K562 (cell line): ENCODE data around the gene YBEY. TPM values are rescaled to one million over a fixed set of nuclear protein-coding genes. Genes with fewer than 3 reads are reported as not detected.
A peak's percentile ranks its signal among the peaks of the same experiment; 100 is the strongest.

Experiments
- CXXC5 ChIP-seq: fragments of 250-450 bp; sonication (Bioruptor Pico); IDR thresholded peaks from 2 replicates; pipeline ENCODE4 v1.8.0; 2022; ENCODE audit warnings: inconsistent platforms, mild to moderate bottlenecking, moderate library complexity
- DPF2 ChIP-seq: fragments of 450-650 bp; IDR thresholded peaks from 2 replicates; pipeline ENCODE4 v1.6.1; 2016
- FUS ChIP-seq: fragments of 200-400 bp; formaldehyde crosslinking; optimal IDR thresholded peaks from 2 replicates; pipeline ENCODE3; 2017; ENCODE audit warnings: low read depth, low read length
- GABPB1 ChIP-seq: sonication (generic); formaldehyde crosslinking; IDR thresholded peaks from 2 replicates; pipeline ENCODE4 v1.8.0; 2022; ENCODE audit warnings: mild to moderate bottlenecking, missing genetic modification reagents
- KLF13 ChIP-seq: fragments of 450-650 bp; IDR thresholded peaks from 2 replicates; pipeline ENCODE4 v1.6.1; 2016; ENCODE audit warnings: missing genetic modification characterization, low read depth, mild to moderate bottlenecking, missing compliant biosample characterization, moderate library complexity, borderline replicate concordance
- MCM7 ChIP-seq, 2 experiments: fragments of 450-650 bp; IDR thresholded peaks; 2 replicates each; pipeline ENCODE4 v1.6.1; 2016 to 2018
- RBFOX2 ChIP-seq: fragments of 200-400 bp; formaldehyde crosslinking; IDR thresholded peaks from 2 replicates; pipeline ENCODE4 v1.6.1; 2017; ENCODE audit warnings: low read depth, mild to moderate bottlenecking, low read length, moderate library complexity
- SMAD3 ChIP-seq: fragments of 450-650 bp; formaldehyde crosslinking; conservative IDR thresholded peaks from 2 replicates; pipeline ENCODE4 v1.4.0; 2020; ENCODE audit warnings: mild to moderate bottlenecking
- SUPT5H ChIP-seq: fragments of 450-650 bp; IDR thresholded peaks from 2 replicates; pipeline ENCODE4 v1.6.1; 2016
- TCFL5 ChIP-seq: fragments of 250-450 bp; sonication (Bioruptor Pico); conservative IDR thresholded peaks from 2 replicates; pipeline ENCODE4 v1.6.1; 2021; ENCODE audit warnings: mild to moderate bottlenecking, moderate library complexity, matching md5 sums
- THRB ChIP-seq: fragments of 450-650 bp; formaldehyde crosslinking; conservative IDR thresholded peaks from 2 replicates; pipeline ENCODE4 v1.4.0; 2022; ENCODE audit warnings: mild to moderate bottlenecking, missing genetic modification characterization
- YY1 ChIP-seq, 3 experiments: IDR thresholded peaks; 2 replicates each; pipeline ENCODE4 v1.6.1; 2011; ENCODE audit warnings: low read length in 2 of 3, mild to moderate bottlenecking in 2 of 3, moderate library complexity in 2 of 3, borderline replicate concordance in 1 of 3, control low read depth in 1 of 3, low read depth in 1 of 3; ENCODE audit not compliant: insufficient read depth in 3 of 3, insufficient replicate concordance in 2 of 3, control insufficient read depth in 1 of 3, insufficient read length in 1 of 3; ENCODE audit errors: extremely low read depth in 1 of 3
- ZMIZ1 ChIP-seq, 2 experiments: fragments of 150-350 bp in 1 of 2; IDR thresholded peaks; 2 replicates each; pipeline ENCODE4 v1.6.1; 2012 to 2016; ENCODE audit warnings: low read depth in 2 of 2, low read length in 2 of 2, mild to moderate bottlenecking in 1 of 2, moderate library complexity in 1 of 2
- ZNF384 ChIP-seq: IDR thresholded peaks from 2 replicates; pipeline ENCODE4 v1.6.1; 2012; ENCODE audit warnings: low read depth, low read length, improper control_type of control experiment
- polyA plus RNA-seq, 8 experiments: library from polyadenylated mRNA; depleted of rRNA in 4 of 8; stranded (reverse) in 5 of 8; unstranded in 3 of 8; fragments of >200 nt; fragmentation: Nextera tagmentation in 2 of 8; fragmentation: Illumina TruSeq in 1 of 8; extraction: Ambion mirVana in 2 of 8; extraction: Trizol in 1 of 8; gene quantifications; 2 replicates each; pipeline versions ENCODE4 v1.2.1 to v1.2.3, GENCODE V29; 2011 to 2014; ENCODE audit warnings: inconsistent platforms in 1 of 8, missing spikeins in 1 of 8
- total RNA-seq, 7 experiments: library from RNA; depleted of rRNA in 6 of 7; stranded (reverse); fragments of >200 nt in 6 of 7; fragmentation: Illumina TruSeq in 2 of 7; extraction: Trizol in 2 of 7; gene quantifications; 2 replicates each; pipeline versions ENCODE4 v1.2.1 to v1.2.3, GENCODE V29; 2011 to 2021; ENCODE audit warnings: low replicate concordance in 1 of 7
- TF ChIP-seq, protein P1 (sequence below), 2 experiments: IDR thresholded peaks in 1 of 2; conservative IDR thresholded peaks in 1 of 2; 2 replicates each; pipeline ENCODE4 v1.6.1; 2016; ENCODE audit warnings: low read depth in 2 of 2, mild to moderate bottlenecking in 1 of 2, missing compliant biosample characterization in 1 of 2, missing genetic modification characterization in 1 of 2, moderate library complexity in 1 of 2
- TF ChIP-seq, protein P2 (sequence below), 2 experiments: fragments of 450-650 bp in 1 of 2; sonication (generic) in 1 of 2; formaldehyde crosslinking in 1 of 2; IDR thresholded peaks in 1 of 2; conservative IDR thresholded peaks in 1 of 2; 2 replicates each; pipeline versions ENCODE4 v1.6.1 to v1.8.1; 2016 to 2023; ENCODE audit warnings: mild to moderate bottlenecking in 2 of 2, moderate library complexity in 2 of 2, inconsistent platforms in 1 of 2, missing genetic modification reagents in 1 of 2
- TF ChIP-seq, protein P3 (sequence below): sonication (generic); formaldehyde crosslinking; IDR thresholded peaks from 2 replicates; pipeline ENCODE4 v1.8.0; 2022; ENCODE audit warnings: mild to moderate bottlenecking, missing genetic modification reagents

Gene YBEY
- total and polyA plus RNA-seq, 9 of the 15 experiments (the other 6 are each of a cell fraction or from before 2014, with no cell fraction given) = 6.4 to 28.0 (median 12.4) TPM

- TF ChIP-seq RBFOX2 (peak; percentile 57), YY1 (IDR thresholded peaks at IDR 0.05; ENCODE audit: borderline replicate concordance in 1 of 3, control insufficient read depth in 1 of 3, extremely low read depth in 1 of 3, insufficient read depth in 3 of 3, insufficient read length in 1 of 3, insufficient replicate concordance in 2 of 3, low read depth in 1 of 3, low read length in 2 of 3) (peak in 1 of 3 experiments; percentile 23), MCM7 (IDR thresholded peaks at IDR 0.05) (no peak), KLF13 (tag) (no peak), TCFL5 (CRISPR knock-in tag) (no peak), SUPT5H (no peak), THRB (CRISPR knock-in tag) (no peak), ZNF384 (peak; percentile 94), FUS (no peak), GABPB1 (CRISPR knock-in tag) (peak; percentile 82), SMAD3 (no peak), ZMIZ1 (IDR thresholded peaks at IDR 0.05; ENCODE audit: low read depth in 2 of 2, low read length in 2 of 2) (no peak), CXXC5 (CRISPR knock-in tag) (peak; percentile 41; the same call in 1 of the 2 replicates), DPF2 (peak; percentile 82)
- TF ChIP-seq, protein P1, sequence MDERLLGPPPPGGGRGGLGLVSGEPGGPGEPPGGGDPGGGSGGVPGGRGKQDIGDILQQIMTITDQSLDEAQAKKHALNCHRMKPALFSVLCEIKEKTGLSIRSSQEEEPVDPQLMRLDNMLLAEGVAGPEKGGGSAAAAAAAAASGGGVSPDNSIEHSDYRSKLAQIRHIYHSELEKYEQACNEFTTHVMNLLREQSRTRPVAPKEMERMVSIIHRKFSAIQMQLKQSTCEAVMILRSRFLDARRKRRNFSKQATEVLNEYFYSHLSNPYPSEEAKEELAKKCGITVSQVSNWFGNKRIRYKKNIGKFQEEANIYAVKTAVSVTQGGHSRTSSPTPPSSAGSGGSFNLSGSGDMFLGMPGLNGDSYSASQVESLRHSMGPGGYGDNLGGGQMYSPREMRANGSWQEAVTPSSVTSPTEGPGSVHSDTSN (CRISPR knock-in tag; IDR thresholded peaks at IDR 0.05; ENCODE audit: low read depth) = peak; percentile 39; the same call in 1 of the 2 replicates
- TF ChIP-seq, protein P1 (tag; conservative IDR thresholded peaks at IDR 0.05; ENCODE audit: low read depth) = 0 out of 2 replicates have a peak, but pooled peaks have one; percentile 21
- TF ChIP-seq, protein P2, sequence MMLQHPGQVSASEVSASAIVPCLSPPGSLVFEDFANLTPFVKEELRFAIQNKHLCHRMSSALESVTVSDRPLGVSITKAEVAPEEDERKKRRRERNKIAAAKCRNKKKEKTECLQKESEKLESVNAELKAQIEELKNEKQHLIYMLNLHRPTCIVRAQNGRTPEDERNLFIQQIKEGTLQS (IDR thresholded peaks at IDR 0.05) = peak; percentile 49; the same call in 1 of the 2 replicates
- TF ChIP-seq, protein P2 (CRISPR knock-in tag; conservative IDR thresholded peaks at IDR 0.05) = no peak
- TF ChIP-seq, protein P3, sequence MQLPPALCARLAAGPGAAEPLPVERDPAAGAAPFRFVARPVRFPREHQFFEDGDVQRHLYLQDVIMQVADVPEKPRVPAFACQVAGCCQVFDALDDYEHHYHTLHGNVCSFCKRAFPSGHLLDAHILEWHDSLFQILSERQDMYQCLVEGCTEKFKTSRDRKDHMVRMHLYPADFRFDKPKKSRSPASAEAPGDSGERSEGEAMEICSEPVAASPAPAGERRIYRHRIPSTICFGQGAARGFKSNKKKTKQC = no peak
Measured at GRCh38 chr21:46294647-46295176, 8.6 kb downstream of the YBEY start (continued).
